ENCODE data around the gene MAML3.

DNA sequence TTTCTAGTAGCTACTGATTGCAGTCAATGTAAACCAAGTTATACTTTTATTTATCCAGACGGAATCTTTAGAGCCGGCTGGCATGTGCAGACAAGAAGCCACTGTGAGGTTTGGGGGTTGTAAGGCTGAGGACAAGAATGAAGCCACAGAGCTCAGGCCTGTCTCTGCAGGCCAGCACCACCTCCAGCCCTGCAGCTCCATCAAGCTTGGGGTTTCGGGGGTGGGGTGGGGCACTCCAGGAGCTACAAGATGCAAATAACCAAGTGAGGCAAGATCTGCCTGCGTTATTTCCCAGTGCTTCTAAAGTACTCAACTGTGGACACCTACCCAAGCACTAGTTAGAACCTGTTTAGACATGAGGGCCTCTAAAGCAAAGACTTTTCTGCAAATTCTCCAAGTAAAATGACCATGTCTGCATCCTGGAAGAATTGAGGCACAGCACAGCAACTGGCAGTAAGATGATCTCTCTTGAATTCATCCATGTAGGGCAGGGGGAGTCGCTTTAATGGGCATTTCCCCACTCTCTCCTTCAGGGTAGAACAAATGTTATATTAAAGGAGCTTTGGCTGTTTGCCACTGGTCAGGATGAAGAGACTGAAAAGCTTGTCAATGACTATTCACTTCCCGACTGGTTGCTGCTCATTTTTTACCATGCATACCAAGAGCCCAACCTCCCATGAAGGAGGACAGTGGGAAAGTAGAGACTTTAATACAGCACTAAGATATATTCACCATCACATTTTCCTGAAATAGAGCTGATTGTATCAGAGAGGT is 265.8 kb downstream of the MAML3 start:
- TF ChIP-seq POLR2A (IDR thresholded peaks at IDR 0.05): no peak
- TF ChIP-seq, protein P1, sequence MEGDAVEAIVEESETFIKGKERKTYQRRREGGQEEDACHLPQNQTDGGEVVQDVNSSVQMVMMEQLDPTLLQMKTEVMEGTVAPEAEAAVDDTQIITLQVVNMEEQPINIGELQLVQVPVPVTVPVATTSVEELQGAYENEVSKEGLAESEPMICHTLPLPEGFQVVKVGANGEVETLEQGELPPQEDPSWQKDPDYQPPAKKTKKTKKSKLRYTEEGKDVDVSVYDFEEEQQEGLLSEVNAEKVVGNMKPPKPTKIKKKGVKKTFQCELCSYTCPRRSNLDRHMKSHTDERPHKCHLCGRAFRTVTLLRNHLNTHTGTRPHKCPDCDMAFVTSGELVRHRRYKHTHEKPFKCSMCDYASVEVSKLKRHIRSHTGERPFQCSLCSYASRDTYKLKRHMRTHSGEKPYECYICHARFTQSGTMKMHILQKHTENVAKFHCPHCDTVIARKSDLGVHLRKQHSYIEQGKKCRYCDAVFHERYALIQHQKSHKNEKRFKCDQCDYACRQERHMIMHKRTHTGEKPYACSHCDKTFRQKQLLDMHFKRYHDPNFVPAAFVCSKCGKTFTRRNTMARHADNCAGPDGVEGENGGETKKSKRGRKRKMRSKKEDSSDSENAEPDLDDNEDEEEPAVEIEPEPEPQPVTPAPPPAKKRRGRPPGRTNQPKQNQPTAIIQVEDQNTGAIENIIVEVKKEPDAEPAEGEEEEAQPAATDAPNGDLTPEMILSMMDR (IDR thresholded peaks at IDR 0.05): no peak
